Upper lobe of left lung (tissue), 6 donors: ENCODE measurements around the gene CCNY. TPM values are rescaled to one million over a fixed set of nuclear protein-coding genes. Genes with fewer than 3 reads are reported as not detected.
"Not testable (repeated sequence)": the region's sequence is repeated elsewhere in the genome, so short reads cannot be mapped to it uniquely, and the experiment has no call there.

Experiments used
- ATAC-seq, 2 donors: fragments of 200-7000 bp; cut with Tn5 transposase; one replicate each; pipeline ENCODE4 v1.9.1; 2022; ENCODE audit warnings: mild to moderate bottlenecking in 2 of 2, moderate library complexity in 2 of 2; ENCODE audit not compliant: low FRiP score in 2 of 2
- DNase-seq, 2 donors: peaks; one replicate each; pipeline ENCODE4 v3.0.0-alpha.2; 2019 to 2020
- H3K27ac ChIP-seq, 4 donors: fragments of 200-600 bp; sonication (generic); one replicate each; pipeline ENCODE4 v1.5.1; 2016 to 2019
- H3K27me3 ChIP-seq, 4 donors: fragments of 200-600 bp; sonication (generic); one replicate each; pipeline ENCODE4 v1.5.1; 2017 to 2019
- H3K36me3 ChIP-seq, 4 donors: fragments of 200-600 bp; sonication (generic); one replicate each; pipeline ENCODE4 v1.5.1; 2016 to 2019
- H3K4me1 ChIP-seq, 4 donors: fragments of 200-600 bp; sonication (generic); one replicate each; pipeline ENCODE4 v1.5.1; 2018 to 2019
- H3K4me3 ChIP-seq, 4 donors: fragments of 200-600 bp; sonication (generic); one replicate each; pipeline ENCODE4 v1.5.1; 2017 to 2019; ENCODE audit warnings: mild to moderate bottlenecking in 2 of 4, moderate library complexity in 1 of 4
- H3K9me3 ChIP-seq, 4 donors: fragments of 200-600 bp; sonication (generic); one replicate each; pipeline ENCODE4 v1.5.1; 2018 to 2019
- CTCF ChIP-seq, 6 experiments: fragments of 450-650 bp in 4 of 6; fragments of 200-600 bp in 2 of 6; sonication (generic) in 2 of 6; IDR thresholded peaks; one replicate each; pipeline ENCODE4 v1.5.1; 2016 to 2019; ENCODE audit warnings: antibody characterized with exemption in 6 of 6
- EP300 ChIP-seq, 4 donors: sonication (generic); formaldehyde crosslinking; IDR thresholded peaks; one replicate each; pipeline ENCODE4 v1.5.1; 2017; ENCODE audit warnings: antibody characterized with exemption in 4 of 4, control low read depth in 2 of 4
- POLR2A ChIP-seq, 4 donors: fragments of 450-650 bp; IDR thresholded peaks; one replicate each; pipeline ENCODE4 v1.5.1; 2016 to 2017; ENCODE audit warnings: antibody characterized with exemption in 4 of 4, mild to moderate bottlenecking in 2 of 4
- POLR2AphosphoS5 ChIP-seq, 2 donors: sonication (generic); formaldehyde crosslinking; IDR thresholded peaks; one replicate each; pipeline ENCODE4 v1.5.1; 2017; ENCODE audit warnings: antibody characterized with exemption in 2 of 2
- WGBS, 2 donors: methylation state at CpG; one replicate each; pipeline ENCODE4 v1.1.5; 2017 to 2018; 5-methylcytosine and 5-hydroxymethylcytosine counted together
- total RNA-seq, 6 donors: library from RNA; depleted of rRNA in 4 of 6; stranded (reverse); fragments of >200 nt in 4 of 6; gene quantifications; one replicate each; pipeline versions ENCODE4 v1.1.0 to v1.2.1, GENCODE V29; 2016 to 2021
- donor health status: DM: no; HTN: no; CAD: no; lungs with moderate emphysema.
- donor health status: DM: no; HTN: yes; CAD: no; lungs with severe emphysema.

The CCNY gene
- total RNA-seq, 6 donors from 2014 or later, result 22.0 to 80.8 (median 52.5) TPM

- TF ChIP-seq POLR2AphosphoS5 (IDR thresholded peaks at IDR 0.05) (no peak), EP300 (IDR thresholded peaks at IDR 0.05) (no peak), POLR2A (IDR thresholded peaks at IDR 0.05) (no peak)
- 64 to 73% methylated on average over 8 to 11 of the region's 11 CpGs for WGBS, 2 donors
- Histone ChIP-seq H3K4me1 (peaks cover 0 to 6% (median 2%) of the 10 kb centered on the region in 4 donors), H3K27ac (peak overlapping the region in 1 of 4 donors; percentile 26), H3K9me3 (no peaks in the 10 kb centered on the region), H3K4me3 (no peak overlapping the region), H3K36me3 (no peaks in the 10 kb centered on the region), H3K27me3 (no peaks in the 10 kb centered on the region)
- ATAC-seq (peak in 1 of 2 donors; percentile 69), DNase-seq (no peak)
Observed at GRCh38 chr10:35517431-35518181, 181.3 kb downstream of the CCNY start.

- DNase-seq, H3K4me1 ChIP-seq, H3K36me3 ChIP-seq, H3K27ac ChIP-seq, H3K4me3 ChIP-seq, H3K9me3 ChIP-seq, ATAC-seq, H3K27me3 ChIP-seq: not testable (repeated sequence)
- WGBS, 2 donors, result 88 to 100% methylated on average over 1 of the region's 1 CpG
Observed at GRCh38 chr10:35518187-35518586, 181.9 kb downstream of the CCNY start.

- no peaks in the 10 kb centered on the region for H3K36me3 ChIP-seq
- no peak for DNase-seq
- H3K9me3 ChIP-seq, result no peaks in the 10 kb centered on the region
- no peak for TF ChIP-seq EP300 (IDR thresholded peaks at IDR 0.05)
- TF ChIP-seq POLR2AphosphoS5 (IDR thresholded peaks at IDR 0.05), result no peak
- no peak for TF ChIP-seq POLR2A (IDR thresholded peaks at IDR 0.05)
- TF ChIP-seq CTCF (IDR thresholded peaks at IDR 0.05), result no peak
- peaks cover 0 to 4% (median 1%) of the 10 kb centered on the region in 4 donors for H3K4me1 ChIP-seq
- no peaks in the 10 kb centered on the region for H3K27me3 ChIP-seq
- 91 to 96% methylated on average over 3 of the region's 3 CpGs for WGBS, 2 donors
- no peak for ATAC-seq
- no peak overlapping the region for H3K27ac ChIP-seq
- no peak overlapping the region for H3K4me3 ChIP-seq
Observed at GRCh38 chr10:35520996-35521395, 184.7 kb downstream of the CCNY start.

- 89% methylated on average over 3 of the region's 3 CpGs for WGBS, 2 donors
- Histone ChIP-seq H3K36me3 (no peaks in the 10 kb centered on the region), H3K27me3 (no peaks in the 10 kb centered on the region), H3K4me1 (no peaks in the 10 kb centered on the region), H3K4me3 (no peak overlapping the region), H3K9me3 (no peaks in the 10 kb centered on the region), H3K27ac (no peak overlapping the region)
- TF ChIP-seq POLR2AphosphoS5 (IDR thresholded peaks at IDR 0.05) (no peak), CTCF (IDR thresholded peaks at IDR 0.05) (no peak), EP300 (IDR thresholded peaks at IDR 0.05) (no peak), POLR2A (IDR thresholded peaks at IDR 0.05) (no peak)
- no peak for ATAC-seq
- no peak for DNase-seq
Observed at GRCh38 chr10:35523670-35524225, 187.4 kb downstream of the CCNY start.

- 84 to 85% methylated on average over 9 of the region's 9 CpGs for WGBS, 2 donors
- Histone ChIP-seq H3K27me3 (no peaks in the 10 kb centered on the region), H3K9me3 (no peaks in the 10 kb centered on the region), H3K27ac (no peak overlapping the region), H3K4me1 (no peaks in the 10 kb centered on the region), H3K4me3 (no peak overlapping the region), H3K36me3 (peaks cover 6 to 22% (median 9%) of the 10 kb centered on the region in 4 donors)
- ATAC-seq, result no peak
- TF ChIP-seq EP300 (IDR thresholded peaks at IDR 0.05) (no peak), POLR2A (IDR thresholded peaks at IDR 0.05) (no peak), CTCF (IDR thresholded peaks at IDR 0.05) (no peak), POLR2AphosphoS5 (IDR thresholded peaks at IDR 0.05) (no peak)
- DNase-seq, result no peak
Observed at GRCh38 chr10:35526746-35527145, 190.4 kb downstream of the CCNY start.
